H1 (cell line): Measurements from ENCODE around the gene CEMP1. TPM values are rescaled to one million over a fixed set of nuclear protein-coding genes. Genes with fewer than 3 reads are reported as not detected.

Experiments
- CTCF ChIA-PET: fragments of 300-600 bp; sonication (Branson Sonifier 250); formaldehyde crosslinking; loops from one replicate; lab custom pipeline; 2021; ENCODE audit not compliant: partially characterized antibody; lab: Charles Lee
- POLR2A ChIA-PET: fragments of 300-600 bp; sonication (Branson Sonifier 250); formaldehyde crosslinking; loops from one replicate; lab custom pipeline; 2021; ENCODE audit warnings: inconsistent platforms; ENCODE audit not compliant: partially characterized antibody; lab: Charles Lee
- DNase-seq, 2 experiments: peaks; one replicate each; pipeline versions ENCODE4 v3.0.0 to v3.0.0-alpha.2; 2010 to 2022; ENCODE audit warnings: low spot score in 2 of 2, low read depth in 1 of 2, mixed read lengths in 1 of 2
- FAIRE-seq: peaks from 2 replicates; lab custom pipeline; 2011; peaks lifted over from hg19 to GRCh38; lab: Jason Lieb, UNC
- H2AFZ ChIP-seq: 2 replicates; pipeline ENCODE4 v1.8.1; 2012; ENCODE audit warnings: low read length, inconsistent platforms
- H2AK5ac ChIP-seq: 2 replicates; pipeline ENCODE4 v1.6.1; 2013; ENCODE audit warnings: low read depth, low read length
- H2BK120ac ChIP-seq: replicated peaks from 2 replicates; pipeline ENCODE3; 2013; ENCODE audit warnings: low read depth, low read length, inconsistent platforms
- H2BK12ac ChIP-seq: 2 replicates; pipeline ENCODE4 v1.6.1; 2013; ENCODE audit warnings: low read depth, low read length
- H2BK15ac ChIP-seq: 2 replicates; pipeline ENCODE4 v1.6.1; 2013; ENCODE audit warnings: low read length
- H2BK20ac ChIP-seq: 2 replicates; pipeline ENCODE4 v1.6.1; 2013; ENCODE audit warnings: low read length
- H2BK5ac ChIP-seq: 2 replicates; pipeline ENCODE4 v1.6.1; 2013; ENCODE audit warnings: low read depth, low read length
- H3K14ac ChIP-seq: 2 replicates; pipeline ENCODE4 v1.6.1; 2013; ENCODE audit warnings: inconsistent platforms; ENCODE audit not compliant: insufficient read length
- H3K18ac ChIP-seq: 2 replicates; pipeline ENCODE4 v1.6.1; 2013; ENCODE audit warnings: low read length; ENCODE audit errors: extremely low read depth
- H3K23ac ChIP-seq: 2 replicates; pipeline ENCODE4 v1.6.1; 2013; ENCODE audit warnings: inconsistent platforms; ENCODE audit not compliant: insufficient read length
- H3K23me2 ChIP-seq: 2 replicates; pipeline ENCODE4 v1.6.1; 2013; ENCODE audit warnings: low read depth, low read length
- H3K27ac ChIP-seq: 2 replicates; pipeline ENCODE4 v1.6.1; 2011; ENCODE audit warnings: low read depth, low read length, inconsistent platforms
- H3K27me3 ChIP-seq, 4 experiments: replicated peaks in 1 of 4; 1 replicate in 1 of 4; 2 replicates in 3 of 4; pipeline versions ENCODE4 v1.6.1 to v1.8.1; 2011 to 2013; ENCODE audit warnings: low read length in 3 of 4, mild to moderate bottlenecking in 3 of 4, inconsistent platforms in 2 of 4, mixed read lengths in 2 of 4, moderate library complexity in 1 of 4; ENCODE audit not compliant: control insufficient read depth in 3 of 4, insufficient read depth in 3 of 4; ENCODE audit errors: extremely low read depth in 1 of 4
- H3K36me3 ChIP-seq, 4 experiments: 2 replicates each; pipeline versions ENCODE4 v1.6.1 to v1.8.1; 2011 to 2013; ENCODE audit warnings: mild to moderate bottlenecking in 4 of 4, low read length in 3 of 4, moderate library complexity in 2 of 4, control low read depth in 1 of 4, inconsistent platforms in 1 of 4; ENCODE audit not compliant: insufficient read depth in 4 of 4, control insufficient read depth in 2 of 4
- H3K4ac ChIP-seq: replicated peaks from 2 replicates; pipeline ENCODE3; 2013; ENCODE audit warnings: low read length, low read depth, mixed read lengths, inconsistent platforms; ENCODE audit not compliant: insufficient read length
- H3K4me1 ChIP-seq, 4 experiments: replicated peaks in 1 of 4; 1 replicate in 1 of 4; 2 replicates in 3 of 4; pipeline versions ENCODE4 v1.6.1 to v1.8.1; 2011 to 2013; ENCODE audit warnings: low read length in 3 of 4, inconsistent platforms in 2 of 4, mixed read lengths in 1 of 4; ENCODE audit not compliant: insufficient read depth in 4 of 4, control insufficient read depth in 3 of 4
- H3K4me2 ChIP-seq, 2 experiments: 2 replicates each; pipeline versions ENCODE4 v1.6.1 to v1.8.1; 2011 to 2013; ENCODE audit warnings: low read depth in 2 of 2, low read length in 2 of 2, control low read depth in 1 of 2, inconsistent platforms in 1 of 2, mild to moderate bottlenecking in 1 of 2; ENCODE audit not compliant: insufficient read depth in 1 of 2
- H3K4me3 ChIP-seq, 4 experiments: fragments of 200-600, 300-600 bp in 1 of 4; sonication (generic), shearing (Covaris generic), sonication (Bioruptor Twin) in 1 of 4; 2 replicates each; pipeline versions ENCODE4 v1.5.1 to v1.8.1; 2011 to 2016; ENCODE audit warnings: low read length in 4 of 4, low read depth in 3 of 4, control low read depth in 2 of 4, inconsistent platforms in 2 of 4, mild to moderate bottlenecking in 2 of 4, mixed read lengths in 1 of 4, moderate library complexity in 1 of 4; ENCODE audit not compliant: insufficient read depth in 2 of 4; ENCODE audit errors: extremely low read depth in 1 of 4
- H3K56ac ChIP-seq: replicated peaks from 2 replicates; pipeline ENCODE3; 2013; ENCODE audit warnings: low read depth, mild to moderate bottlenecking, mixed read lengths, low read length, inconsistent platforms; ENCODE audit not compliant: insufficient read length
- H3K79me1 ChIP-seq: 2 replicates; pipeline ENCODE4 v1.6.1; 2013; ENCODE audit warnings: low read depth, low read length, control low read depth
- H3K79me2 ChIP-seq, 2 experiments: 2 replicates each; pipeline versions ENCODE4 v1.6.1 to v1.8.1; 2012 to 2013; ENCODE audit warnings: low read length in 2 of 2, mild to moderate bottlenecking in 2 of 2, inconsistent platforms in 1 of 2; ENCODE audit not compliant: insufficient read depth in 2 of 2, control insufficient read depth in 1 of 2
- H3K9ac ChIP-seq, 4 experiments: replicated peaks in 1 of 4; 1 replicate in 1 of 4; 2 replicates in 3 of 4; pipeline versions ENCODE4 v1.6.1 to v1.8.1; 2011 to 2013; ENCODE audit warnings: low read depth in 3 of 4, low read length in 3 of 4, control low read depth in 2 of 4, mild to moderate bottlenecking in 2 of 4, moderate library complexity in 2 of 4, inconsistent platforms in 1 of 4; ENCODE audit errors: extremely low read depth in 1 of 4
- H3K9me3 ChIP-seq, 2 experiments: 2 replicates each; pipeline versions ENCODE4 v1.6.1 to v1.8.1; 2012 to 2013; ENCODE audit warnings: mild to moderate bottlenecking in 2 of 2, moderate library complexity in 2 of 2, control low read depth in 1 of 2, inconsistent platforms in 1 of 2, low read depth in 1 of 2, low read length in 1 of 2, mixed read lengths in 1 of 2; ENCODE audit not compliant: insufficient read depth in 2 of 2
- H4K20me1 ChIP-seq, 2 experiments: replicated peaks in 1 of 2; 2 replicates each; pipeline versions ENCODE3 to v1.8.1; 2011 to 2013; ENCODE audit warnings: inconsistent platforms in 2 of 2, low read length in 2 of 2, mild to moderate bottlenecking in 1 of 2; ENCODE audit not compliant: insufficient read depth in 2 of 2, control insufficient read depth in 1 of 2
- H4K5ac ChIP-seq: 2 replicates; pipeline ENCODE4 v1.6.1; 2013; ENCODE audit warnings: low read length, low read depth, mixed read lengths, inconsistent platforms; ENCODE audit not compliant: insufficient read length
- H4K8ac ChIP-seq: 2 replicates; pipeline ENCODE4 v1.8.0; 2013; ENCODE audit warnings: mild to moderate bottlenecking, moderate library complexity, low read length, inconsistent platforms; ENCODE audit not compliant: insufficient read depth; ENCODE audit errors: extremely low read depth
- H4K91ac ChIP-seq: replicated peaks from 2 replicates; pipeline ENCODE3; 2013; ENCODE audit warnings: low read length, mixed read lengths, inconsistent platforms; ENCODE audit not compliant: insufficient read length
- FOSL1 ChIP-seq: IDR thresholded peaks from 2 replicates; pipeline ENCODE4 v1.6.1; 2011; ENCODE audit warnings: mild to moderate bottlenecking, low read depth, low read length, moderate library complexity; ENCODE audit not compliant: insufficient read depth
- SIN3A ChIP-seq, 2 experiments: IDR thresholded peaks in 1 of 2; conservative IDR thresholded peaks in 1 of 2; 2 replicates each; pipeline ENCODE4 v1.6.1; 2011 to 2012; ENCODE audit warnings: low read length in 2 of 2, improper control_type of control experiment in 1 of 2, low read depth in 1 of 2, mild to moderate bottlenecking in 1 of 2
- WGBS, 2 experiments: shearing (Covaris generic) in 1 of 2; methylation state at CpG; one replicate each; pipeline versions ENCODE4 v1.1.6 to v1.1.7; 2013 to 2015; ENCODE audit warnings: low lambda C conversion rate in 2 of 2, mixed read lengths in 2 of 2, inconsistent platforms in 1 of 2, low coverage in 1 of 2, missing lambda C conversion rate in 1 of 2; ENCODE audit not compliant: insufficient replicate concordance in 2 of 2, insufficient coverage in 1 of 2, insufficient read length in 1 of 2; ENCODE audit errors: extremely low coverage in 1 of 2, missing lambda C conversion rate in 1 of 2; 5-methylcytosine and 5-hydroxymethylcytosine counted together
- polyA plus RNA-seq, 7 experiments: library from polyadenylated mRNA; depleted of rRNA in 3 of 7; stranded (reverse) in 5 of 7; unstranded in 2 of 7; fragments of >200 nt in 5 of 7; fragments of 200-250 nt in 2 of 7; gene quantifications; 1 replicate in 5 of 7; 2 replicates in 1 of 7; 4 replicates in 1 of 7; pipeline versions ENCODE4 v1.2.1 to v1.2.3, GENCODE V29; 2011 to 2013; ENCODE audit warnings: missing spikeins in 2 of 7, mixed read lengths in 2 of 7
- total RNA-seq: library from RNA; stranded (reverse); fragmentation: NEBNext Ultra II Directional; extraction: Animal tissue kit (Norgen Biotek cat#: 25700); gene quantifications from 2 replicates; pipeline ENCODE4 v1.2.1, GENCODE V29; 2021

Gene CEMP1
- total and polyA plus RNA-seq, 2 of the 8 experiments (the other 6 are each of a cell fraction or from before 2014, with no cell fraction given) = not detected

- Histone ChIP-seq H4K91ac (no peak overlapping the region), H4K20me1 (peaks cover 29 to 38% of the 10 kb centered on the region in 2 experiments), H3K27ac (no peak overlapping the region), H2BK5ac (no peak overlapping the region), H2AFZ (no peak overlapping the region), H3K9ac (no peak overlapping the region), H4K8ac (peak overlapping the region; percentile 91), H3K56ac (no peak overlapping the region), H4K5ac (no peak overlapping the region), H3K79me1 (peaks cover 26% of the 10 kb centered on the region), H3K36me3 (peaks cover 2 to 14% (median 4%) of the 10 kb centered on the region in 4 experiments; a peak in 5 of 8 replicates), H3K23ac (no peak overlapping the region), H2BK120ac (no peak overlapping the region), H3K4me2 (peak overlapping the region; percentile 64 to 90), H3K27me3 (no peaks in the 10 kb centered on the region), H2BK12ac (no peak overlapping the region), H3K4me1 (peaks cover 0 to 21% (median 5%) of the 10 kb centered on the region in 4 experiments; a peak in 5 of 7 replicates), H3K23me2 (peaks cover 7% of the 10 kb centered on the region; the same call in 1 of the 2 replicates), H3K14ac (no peak overlapping the region), H2AK5ac (no peak overlapping the region), H3K4ac (no peak overlapping the region), H2BK15ac (no peak overlapping the region), H3K18ac (no peak overlapping the region), H3K4me3 (peak overlapping the region in 1 of 4 experiments; percentile 82; a peak in 3 of 8 replicates), H2BK20ac (no peak overlapping the region), H3K9me3 (no peaks in the 10 kb centered on the region), H3K79me2 (peaks cover 23 to 53% of the 10 kb centered on the region in 2 experiments)
- ChIA-PET POLR2A (interaction anchor here (0.6 to 7.6 kb wide), 9 partner anchors 8 to 268 kb away, joined by 3 to 108 read pairs (median 4); partner anchors contain the start of genes CEMP1, ECI1 and PDPK1), CTCF (interaction anchor here (1.1 kb wide), 1 partner anchor 24 kb away, joined by 3 read pairs; no protein-coding TSS in a partner anchor)
- WGBS, 2 experiments = 95% methylated on average over 14 of the region's 22 CpGs; no CpG with 5 or more reads in 1 of the 2 experiments
- DNase-seq = no peak
- no peak for FAIRE-seq
- TF ChIP-seq FOSL1 (no peak), SIN3A (conservative IDR thresholded peaks at IDR 0.05 in 1 of 2, IDR thresholded peaks at IDR 0.05 in 1 of 2; ENCODE audit: low read depth in 1 of 2, low read length in 2 of 2) (peak in 1 of 2 experiments; percentile 41; a peak in 1 of 4 replicates)
Observed at GRCh38 chr16:2519711-2520080, 11.5 kb downstream of the CEMP1 start.
